SK-N-SH treated with all-trans-retinoic acid at 6 μM for 48 hours (cell line): Measurements from ENCODE around the gene SCFD1.

ENCODE experiments used
- ATAC-seq: fragments of 200-7000 bp; cut with Tn5 transposase; 3 replicates; pipeline ENCODE4 v1.9.1; 2020; ENCODE audit warnings: mild to moderate bottlenecking, moderate library complexity
- ARNTL ChIP-seq: fragments of 450-650 bp; formaldehyde crosslinking; IDR thresholded peaks from 2 replicates; pipeline ENCODE4 v1.5.0; 2020; ENCODE audit warnings: low read depth, mild to moderate bottlenecking, moderate library complexity, borderline replicate concordance
- BACH2 ChIP-seq: fragments of 250-450 bp; sonication (Bioruptor Pico); IDR thresholded peaks from 2 replicates; pipeline ENCODE4 v1.9.0; 2021; ENCODE audit warnings: mild to moderate bottlenecking, borderline replicate concordance
- CREB5 ChIP-seq: fragments of 250-450 bp; sonication (Bioruptor Pico); IDR thresholded peaks from 2 replicates; pipeline ENCODE4 v1.5.1; 2020; ENCODE audit warnings: low read depth, mild to moderate bottlenecking, moderate library complexity
- CSDC2 ChIP-seq: fragments of 250-450 bp; sonication (Bioruptor Pico); IDR thresholded peaks from 2 replicates; pipeline ENCODE4 v1.5.0; 2020; ENCODE audit warnings: mild to moderate bottlenecking, moderate library complexity
- ESRRG ChIP-seq: fragments of 250-450 bp; sonication (Bioruptor Pico); IDR thresholded peaks from 2 replicates; pipeline ENCODE4 v1.6.1; 2021; ENCODE audit warnings: mild to moderate bottlenecking
- GLIS3 ChIP-seq: fragments of 250-450 bp; sonication (Bioruptor Pico); IDR thresholded peaks from 2 replicates; pipeline ENCODE4 v1.5.0; 2020; ENCODE audit warnings: mild to moderate bottlenecking, moderate library complexity
- OSR1 ChIP-seq: fragments of 250-450 bp; sonication (Bioruptor Pico); IDR thresholded peaks from 2 replicates; pipeline ENCODE4 v1.8.0; 2022; ENCODE audit warnings: moderate library complexity, mild to moderate bottlenecking, inconsistent platforms
- PPARA ChIP-seq: fragments of 250-450 bp; sonication (Bioruptor Pico); IDR thresholded peaks from 2 replicates; pipeline ENCODE4 v1.5.0; 2020; ENCODE audit warnings: mild to moderate bottlenecking, borderline replicate concordance
- TCF4 ChIP-seq: fragments of 250-450 bp; sonication (Bioruptor Pico); IDR thresholded peaks from 2 replicates; pipeline ENCODE4 v1.8.0; 2021; ENCODE audit warnings: mild to moderate bottlenecking, moderate library complexity, borderline replicate concordance
- ZC3H10 ChIP-seq: fragments of 250-450 bp; sonication (Bioruptor Pico); IDR thresholded peaks from 2 replicates; pipeline ENCODE4 v1.5.1; 2021; ENCODE audit warnings: mild to moderate bottlenecking, moderate library complexity
- ZFP3 ChIP-seq: fragments of 250-450 bp; sonication (Bioruptor Pico); IDR thresholded peaks from 2 replicates; pipeline ENCODE4 v1.5.0; 2020; ENCODE audit warnings: mild to moderate bottlenecking, moderate library complexity
- ZNF565 ChIP-seq: fragments of 450-650 bp; formaldehyde crosslinking; conservative IDR thresholded peaks from 2 replicates; pipeline ENCODE4 v1.5.0; 2020; ENCODE audit warnings: low read depth, mild to moderate bottlenecking, moderate library complexity
- ZNF8 ChIP-seq: fragments of 450-650 bp; formaldehyde crosslinking; IDR thresholded peaks from 2 replicates; pipeline ENCODE4 v1.5.0; 2020; ENCODE audit warnings: mild to moderate bottlenecking, moderate library complexity
- TF ChIP-seq, protein P1 (sequence below): fragments of 250-450 bp; sonication (Bioruptor Pico); IDR thresholded peaks from 2 replicates; pipeline ENCODE4 v1.8.0; 2020; ENCODE audit warnings: mild to moderate bottlenecking, moderate library complexity, borderline replicate concordance
- TF ChIP-seq, protein P2 (sequence below): fragments of 250-450 bp; sonication (Bioruptor Pico); IDR thresholded peaks from 2 replicates; pipeline ENCODE4 v1.8.0; 2021; ENCODE audit warnings: low read depth, mild to moderate bottlenecking, moderate library complexity, borderline replicate concordance
- TF ChIP-seq, protein P3 (sequence below): fragments of 250-450 bp; sonication (Bioruptor Pico); IDR thresholded peaks from 2 replicates; pipeline ENCODE4 v1.5.1; 2021; ENCODE audit warnings: mild to moderate bottlenecking, moderate library complexity
- TF ChIP-seq, protein P4 (sequence below): fragments of 250-450 bp; sonication (Bioruptor Pico); IDR thresholded peaks from 2 replicates; pipeline ENCODE4 v1.5.0; 2020; ENCODE audit warnings: mild to moderate bottlenecking, moderate library complexity

Gene SCFD1

GRCh38 chr14:30596935-30597334, 25.2 kb upstream of the SCFD1 start:
- TF ChIP-seq GLIS3 (CRISPR knock-in tag): no peak
- TF ChIP-seq ZNF8 (CRISPR knock-in tag): no peak
- no peak for TF ChIP-seq ZFP3 (CRISPR knock-in tag)
- TF ChIP-seq, protein P1, sequence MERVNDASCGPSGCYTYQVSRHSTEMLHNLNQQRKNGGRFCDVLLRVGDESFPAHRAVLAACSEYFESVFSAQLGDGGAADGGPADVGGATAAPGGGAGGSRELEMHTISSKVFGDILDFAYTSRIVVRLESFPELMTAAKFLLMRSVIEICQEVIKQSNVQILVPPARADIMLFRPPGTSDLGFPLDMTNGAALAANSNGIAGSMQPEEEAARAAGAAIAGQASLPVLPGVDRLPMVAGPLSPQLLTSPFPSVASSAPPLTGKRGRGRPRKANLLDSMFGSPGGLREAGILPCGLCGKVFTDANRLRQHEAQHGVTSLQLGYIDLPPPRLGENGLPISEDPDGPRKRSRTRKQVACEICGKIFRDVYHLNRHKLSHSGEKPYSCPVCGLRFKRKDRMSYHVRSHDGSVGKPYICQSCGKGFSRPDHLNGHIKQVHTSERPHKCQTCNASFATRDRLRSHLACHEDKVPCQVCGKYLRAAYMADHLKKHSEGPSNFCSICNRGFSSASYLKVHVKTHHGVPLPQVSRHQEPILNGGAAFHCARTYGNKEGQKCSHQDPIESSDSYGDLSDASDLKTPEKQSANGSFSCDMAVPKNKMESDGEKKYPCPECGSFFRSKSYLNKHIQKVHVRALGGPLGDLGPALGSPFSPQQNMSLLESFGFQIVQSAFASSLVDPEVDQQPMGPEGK (CRISPR knock-in tag): no peak
- TF ChIP-seq OSR1 (CRISPR knock-in tag): no peak
- no peak for TF ChIP-seq TCF4 (CRISPR knock-in tag)
- TF ChIP-seq, protein P2, sequence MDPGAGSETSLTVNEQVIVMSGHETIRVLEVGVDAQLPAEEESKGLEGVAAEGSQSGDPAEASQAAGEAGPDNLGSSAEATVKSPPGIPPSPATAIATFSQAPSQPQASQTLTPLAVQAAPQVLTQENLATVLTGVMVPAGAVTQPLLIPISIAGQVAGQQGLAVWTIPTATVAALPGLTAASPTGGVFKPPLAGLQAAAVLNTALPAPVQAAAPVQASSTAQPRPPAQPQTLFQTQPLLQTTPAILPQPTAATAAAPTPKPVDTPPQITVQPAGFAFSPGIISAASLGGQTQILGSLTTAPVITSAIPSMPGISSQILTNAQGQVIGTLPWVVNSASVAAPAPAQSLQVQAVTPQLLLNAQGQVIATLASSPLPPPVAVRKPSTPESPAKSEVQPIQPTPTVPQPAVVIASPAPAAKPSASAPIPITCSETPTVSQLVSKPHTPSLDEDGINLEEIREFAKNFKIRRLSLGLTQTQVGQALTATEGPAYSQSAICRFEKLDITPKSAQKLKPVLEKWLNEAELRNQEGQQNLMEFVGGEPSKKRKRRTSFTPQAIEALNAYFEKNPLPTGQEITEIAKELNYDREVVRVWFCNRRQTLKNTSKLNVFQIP (CRISPR knock-in tag): no peak
- TF ChIP-seq, protein P3, sequence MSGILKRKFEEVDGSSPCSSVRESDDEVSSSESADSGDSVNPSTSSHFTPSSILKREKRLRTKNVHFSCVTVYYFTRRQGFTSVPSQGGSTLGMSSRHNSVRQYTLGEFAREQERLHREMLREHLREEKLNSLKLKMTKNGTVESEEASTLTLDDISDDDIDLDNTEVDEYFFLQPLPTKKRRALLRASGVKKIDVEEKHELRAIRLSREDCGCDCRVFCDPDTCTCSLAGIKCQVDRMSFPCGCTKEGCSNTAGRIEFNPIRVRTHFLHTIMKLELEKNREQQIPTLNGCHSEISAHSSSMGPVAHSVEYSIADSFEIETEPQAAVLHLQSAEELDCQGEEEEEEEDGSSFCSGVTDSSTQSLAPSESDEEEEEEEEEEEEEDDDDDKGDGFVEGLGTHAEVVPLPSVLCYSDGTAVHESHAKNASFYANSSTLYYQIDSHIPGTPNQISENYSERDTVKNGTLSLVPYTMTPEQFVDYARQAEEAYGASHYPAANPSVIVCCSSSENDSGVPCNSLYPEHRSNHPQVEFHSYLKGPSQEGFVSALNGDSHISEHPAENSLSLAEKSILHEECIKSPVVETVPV (CRISPR knock-in tag): no peak
- no peak for TF ChIP-seq ESRRG
- TF ChIP-seq CREB5: no peak
- no peak for TF ChIP-seq ZC3H10 (CRISPR knock-in tag)
- no peak for ATAC-seq

DNA sequence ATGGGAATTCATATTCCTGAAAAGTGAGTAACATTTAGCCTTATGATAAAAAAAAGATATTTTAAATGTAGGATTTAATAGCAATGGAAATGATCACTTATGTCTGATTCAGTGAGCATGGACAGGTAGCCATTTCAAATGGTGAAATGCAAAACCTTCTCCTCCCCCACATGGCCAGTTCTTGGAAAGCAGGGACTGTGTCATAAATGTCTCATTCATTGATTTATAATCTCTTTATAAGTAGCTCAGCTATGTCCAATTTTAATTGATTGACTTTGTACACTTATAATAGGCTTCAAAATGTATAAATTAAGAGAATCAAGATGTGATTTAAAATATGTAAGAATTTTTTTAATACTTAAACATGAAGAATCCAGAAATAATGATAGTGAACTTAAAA, 24.6 kb upstream of the SCFD1 start:
- no peak for ATAC-seq
- TF ChIP-seq CREB5 (no peak), CSDC2 (no peak), ZNF565 (CRISPR knock-in tag) (no peak), ZFP3 (CRISPR knock-in tag) (no peak), BACH2 (CRISPR knock-in tag) (no peak), ARNTL (CRISPR knock-in tag) (no peak), PPARA (CRISPR knock-in tag) (no peak), ZC3H10 (CRISPR knock-in tag) (no peak)
- TF ChIP-seq, protein P3 (CRISPR knock-in tag): no peak
- TF ChIP-seq, protein P4, sequence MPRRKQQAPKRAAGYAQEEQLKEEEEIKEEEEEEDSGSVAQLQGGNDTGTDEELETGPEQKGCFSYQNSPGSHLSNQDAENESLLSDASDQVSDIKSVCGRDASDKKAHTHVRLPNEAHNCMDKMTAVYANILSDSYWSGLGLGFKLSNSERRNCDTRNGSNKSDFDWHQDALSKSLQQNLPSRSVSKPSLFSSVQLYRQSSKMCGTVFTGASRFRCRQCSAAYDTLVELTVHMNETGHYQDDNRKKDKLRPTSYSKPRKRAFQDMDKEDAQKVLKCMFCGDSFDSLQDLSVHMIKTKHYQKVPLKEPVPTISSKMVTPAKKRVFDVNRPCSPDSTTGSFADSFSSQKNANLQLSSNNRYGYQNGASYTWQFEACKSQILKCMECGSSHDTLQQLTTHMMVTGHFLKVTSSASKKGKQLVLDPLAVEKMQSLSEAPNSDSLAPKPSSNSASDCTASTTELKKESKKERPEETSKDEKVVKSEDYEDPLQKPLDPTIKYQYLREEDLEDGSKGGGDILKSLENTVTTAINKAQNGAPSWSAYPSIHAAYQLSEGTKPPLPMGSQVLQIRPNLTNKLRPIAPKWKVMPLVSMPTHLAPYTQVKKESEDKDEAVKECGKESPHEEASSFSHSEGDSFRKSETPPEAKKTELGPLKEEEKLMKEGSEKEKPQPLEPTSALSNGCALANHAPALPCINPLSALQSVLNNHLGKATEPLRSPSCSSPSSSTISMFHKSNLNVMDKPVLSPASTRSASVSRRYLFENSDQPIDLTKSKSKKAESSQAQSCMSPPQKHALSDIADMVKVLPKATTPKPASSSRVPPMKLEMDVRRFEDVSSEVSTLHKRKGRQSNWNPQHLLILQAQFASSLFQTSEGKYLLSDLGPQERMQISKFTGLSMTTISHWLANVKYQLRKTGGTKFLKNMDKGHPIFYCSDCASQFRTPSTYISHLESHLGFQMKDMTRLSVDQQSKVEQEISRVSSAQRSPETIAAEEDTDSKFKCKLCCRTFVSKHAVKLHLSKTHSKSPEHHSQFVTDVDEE (CRISPR knock-in tag): no peak
- TF ChIP-seq, protein P2 (CRISPR knock-in tag): no peak
